Erythroblast (primary cell): ENCODE results near the gene CIZ1.

Experiments
- GATA1 ChIP-seq: IDR thresholded peaks from 2 replicates; pipeline ENCODE4 v1.6.1; 2011; ENCODE audit warnings: low read depth, mild to moderate bottlenecking, control low read depth, low read length, moderate library complexity
- POLR2A ChIP-seq: IDR thresholded peaks from 2 replicates; pipeline ENCODE4 v1.6.1; 2011; ENCODE audit warnings: mild to moderate bottlenecking, low read length

GRCh38 chr9:128153060-128153946 lies 38.1 kb downstream of the CIZ1 start:
- TF ChIP-seq POLR2A (no peak), GATA1 (no peak)
